ENCODE results near the gene BCL2L1. TPM values are rescaled to one million over a fixed set of nuclear protein-coding genes. Genes with fewer than 3 reads are reported as not detected.

BCL2L1 gene
- total and polyA plus RNA-seq, 5 donors from 2014 or later: 15.5 to 38.1 (median 18.5) TPM

DNA sequence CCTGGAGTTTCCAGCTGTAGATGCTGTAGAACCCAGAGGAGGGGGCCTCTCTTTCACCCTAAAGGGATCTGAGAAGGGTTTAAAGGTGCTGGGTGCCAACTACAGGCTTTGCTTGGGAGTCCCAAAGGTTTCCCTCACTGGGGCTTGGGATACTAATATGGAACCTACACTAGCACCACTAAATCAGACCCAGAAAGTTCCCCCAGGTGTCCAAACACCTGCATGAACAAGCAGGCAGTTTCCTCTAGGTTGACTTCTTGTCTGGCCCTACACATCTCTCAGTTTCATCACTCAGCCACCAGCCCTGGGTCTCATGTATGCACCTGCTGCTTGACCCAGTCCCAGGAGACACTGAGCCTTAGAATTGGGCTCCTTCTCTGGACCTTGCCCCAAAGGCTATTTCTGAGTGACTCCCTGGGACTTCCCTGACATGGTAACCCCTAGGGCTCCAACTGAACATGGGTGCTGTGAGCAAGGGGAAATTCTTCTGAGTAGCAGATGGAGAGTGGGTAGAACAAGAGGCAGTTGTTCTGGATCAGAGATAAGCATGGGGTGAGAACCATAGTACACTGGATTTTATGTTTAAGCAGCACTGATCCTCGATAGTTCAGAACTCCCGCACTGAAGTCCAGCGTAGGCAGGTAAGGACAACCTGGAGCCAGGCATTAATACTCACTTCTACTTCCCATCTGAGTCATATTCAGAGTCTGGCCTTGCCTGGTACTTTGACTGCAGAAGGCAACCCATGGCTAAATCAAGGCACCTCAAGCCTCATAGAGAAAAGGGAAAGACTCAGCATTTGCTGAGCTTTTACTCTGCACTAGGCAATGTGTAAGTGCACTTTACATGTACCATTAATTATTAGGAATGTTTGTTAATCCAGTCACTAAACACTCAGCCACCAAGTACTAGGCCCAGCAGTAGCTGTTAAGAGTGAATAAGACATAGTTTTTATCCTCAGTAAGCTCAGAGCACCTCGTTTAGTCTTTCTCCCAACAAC is 16.8 kb downstream of the BCL2L1 start:
- H3K36me3 ChIP-seq (ENCODE audit: control insufficient read depth, insufficient read depth, low read length): peaks cover 34% of the 10 kb centered on the region
- peaks cover 46% of the 10 kb centered on the region for H3K36me3 Mint-ChIP-seq
- peak overlapping the region in 1 of 4 donors; percentile 41 for H3K4me3 Mint-ChIP-seq
- H3K4me1 Mint-ChIP-seq: peaks cover 22 to 73% (median 51%) of the 10 kb centered on the region in 4 donors
- ATAC-seq (ENCODE audit: low read depth in 2 of 2) (no peak), DNase-seq (no peak)
- H3K9me3 Mint-ChIP-seq: no peaks in the 10 kb centered on the region
- no peak overlapping the region for H3K4me3 ChIP-seq (ENCODE audit: low read depth, low read length)
- peak overlapping the region; percentile 3 to 78 (median 48) for H3K27ac Mint-ChIP-seq
- H3K27me3 ChIP-seq (ENCODE audit: control insufficient read depth, insufficient read depth, low read length): no peaks in the 10 kb centered on the region
- H3K4me1 ChIP-seq (ENCODE audit: control insufficient read depth, insufficient read depth, low read length, poor library complexity, severe bottlenecking): peaks cover 32% of the 10 kb centered on the region
- no peaks in the 10 kb centered on the region for H3K27me3 Mint-ChIP-seq
- no peak overlapping the region for H3K27ac ChIP-seq (ENCODE audit: insufficient read depth, low read length, poor library complexity, severe bottlenecking)
- H3K9me3 ChIP-seq (ENCODE audit: control insufficient read depth in 2 of 2, low read length in 2 of 2): no peaks in the 10 kb centered on the region

GRCh38 chr20:31705191-31705590 is 17.5 kb downstream of the BCL2L1 start:
- no peaks in the 10 kb centered on the region for H3K27me3 ChIP-seq (ENCODE audit: control insufficient read depth, insufficient read depth, low read length)
- Mint-ChIP-seq H3K27ac (peak overlapping the region; percentile 8 to 86 (median 14)), H3K4me1 (peaks cover 28 to 72% (median 51%) of the 10 kb centered on the region in 4 donors), H3K4me3 (no peak overlapping the region), H3K9me3 (no peaks in the 10 kb centered on the region), H3K27me3 (no peaks in the 10 kb centered on the region), H3K36me3 (peaks cover 48% of the 10 kb centered on the region)
- no peak overlapping the region for H3K4me3 ChIP-seq (ENCODE audit: low read depth, low read length)
- peaks cover 31% of the 10 kb centered on the region for H3K36me3 ChIP-seq (ENCODE audit: control insufficient read depth, insufficient read depth, low read length)
- DNase-seq: no peak
- H3K9me3 ChIP-seq (ENCODE audit: control insufficient read depth in 2 of 2, low read length in 2 of 2): no peaks in the 10 kb centered on the region
- peaks cover 29% of the 10 kb centered on the region for H3K4me1 ChIP-seq (ENCODE audit: control insufficient read depth, insufficient read depth, low read length, poor library complexity, severe bottlenecking)
- no peak for ATAC-seq (ENCODE audit: low read depth in 2 of 2)
- no peak overlapping the region for H3K27ac ChIP-seq (ENCODE audit: insufficient read depth, low read length, poor library complexity, severe bottlenecking)

- Mint-ChIP-seq H3K4me3 (no peak overlapping the region), H3K4me1 (peaks cover 24 to 75% (median 53%) of the 10 kb centered on the region in 4 donors), H3K9me3 (no peaks in the 10 kb centered on the region), H3K27me3 (no peaks in the 10 kb centered on the region), H3K27ac (peak overlapping the region in 2 of 3 donors; percentile 8 to 14), H3K36me3 (peaks cover 44% of the 10 kb centered on the region)
- no peaks in the 10 kb centered on the region for H3K27me3 ChIP-seq (ENCODE audit: control insufficient read depth, insufficient read depth, low read length)
- peaks cover 33% of the 10 kb centered on the region for H3K4me1 ChIP-seq (ENCODE audit: control insufficient read depth, insufficient read depth, low read length, poor library complexity, severe bottlenecking)
- H3K4me3 ChIP-seq (ENCODE audit: low read depth, low read length): no peak overlapping the region
- no peak overlapping the region for H3K27ac ChIP-seq (ENCODE audit: insufficient read depth, low read length, poor library complexity, severe bottlenecking)
- peaks cover 31% of the 10 kb centered on the region for H3K36me3 ChIP-seq (ENCODE audit: control insufficient read depth, insufficient read depth, low read length)
- ATAC-seq (ENCODE audit: low read depth in 2 of 2) (no peak), DNase-seq (no peak)
- no peaks in the 10 kb centered on the region for H3K9me3 ChIP-seq (ENCODE audit: control insufficient read depth in 2 of 2, low read length in 2 of 2)
Observed at GRCh38 chr20:31704225-31705119, 18.2 kb downstream of the BCL2L1 start.

DNA sequence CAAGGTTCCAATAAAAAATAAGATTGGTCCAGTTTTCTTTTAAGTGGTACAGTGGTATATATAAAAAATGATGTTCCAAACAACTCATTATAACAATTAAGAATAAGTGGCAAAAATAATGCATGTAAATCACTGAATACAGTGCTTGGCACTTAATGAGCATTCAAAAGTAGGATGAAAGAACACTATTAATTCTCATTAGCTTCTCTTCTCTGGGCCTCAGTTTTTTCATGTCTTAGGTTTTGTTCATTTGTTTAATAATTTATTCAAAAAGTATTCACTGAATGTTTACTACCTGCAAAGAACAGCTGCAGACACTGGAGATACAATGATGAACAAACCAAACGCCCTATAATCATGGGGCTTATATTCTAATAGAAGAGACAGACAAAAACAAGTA is 21.1 kb downstream of the BCL2L1 start:
- ATAC-seq (ENCODE audit: low read depth in 2 of 2): no peak
- DNase-seq: no peak
- Mint-ChIP-seq H3K36me3 (peaks cover 39% of the 10 kb centered on the region), H3K9me3 (no peaks in the 10 kb centered on the region), H3K4me1 (peaks cover 24 to 67% (median 55%) of the 10 kb centered on the region in 4 donors), H3K4me3 (peak overlapping the region in 1 of 4 donors; percentile 24), H3K27ac (peak overlapping the region; percentile 66 to 90 (median 76)), H3K27me3 (no peaks in the 10 kb centered on the region)
- peaks cover 29% of the 10 kb centered on the region for H3K4me1 ChIP-seq (ENCODE audit: control insufficient read depth, insufficient read depth, low read length, poor library complexity, severe bottlenecking)
- H3K36me3 ChIP-seq (ENCODE audit: control insufficient read depth, insufficient read depth, low read length): peaks cover 15% of the 10 kb centered on the region
- no peaks in the 10 kb centered on the region for H3K27me3 ChIP-seq (ENCODE audit: control insufficient read depth, insufficient read depth, low read length)
- H3K27ac ChIP-seq (ENCODE audit: insufficient read depth, low read length, poor library complexity, severe bottlenecking): no peak overlapping the region
- H3K4me3 ChIP-seq (ENCODE audit: low read depth, low read length): no peak overlapping the region
- H3K9me3 ChIP-seq (ENCODE audit: control insufficient read depth in 2 of 2, low read length in 2 of 2): no peaks in the 10 kb centered on the region

GRCh38 chr20:31700747-31701146 is 21.9 kb downstream of the BCL2L1 start:
- H3K27me3 Mint-ChIP-seq: no peaks in the 10 kb centered on the region
- Histone ChIP-seq H3K27me3 (ENCODE audit: control insufficient read depth, insufficient read depth, low read length) (no peaks in the 10 kb centered on the region), H3K4me1 (ENCODE audit: control insufficient read depth, insufficient read depth, low read length, poor library complexity, severe bottlenecking) (peaks cover 23% of the 10 kb centered on the region), H3K4me3 (ENCODE audit: low read depth, low read length) (no peak overlapping the region), H3K9me3 (ENCODE audit: control insufficient read depth in 2 of 2, low read length in 2 of 2) (no peaks in the 10 kb centered on the region), H3K36me3 (ENCODE audit: control insufficient read depth, insufficient read depth, low read length) (peaks cover 14% of the 10 kb centered on the region), H3K27ac (ENCODE audit: insufficient read depth, low read length, poor library complexity, severe bottlenecking) (no peak overlapping the region)
- H3K9me3 Mint-ChIP-seq: no peaks in the 10 kb centered on the region
- no peak overlapping the region for H3K4me3 Mint-ChIP-seq
- H3K27ac Mint-ChIP-seq: peak overlapping the region; percentile 71 to 88 (median 86)
- ATAC-seq (ENCODE audit: low read depth in 2 of 2) (no peak), DNase-seq (no peak)
- H3K36me3 Mint-ChIP-seq: peaks cover 38% of the 10 kb centered on the region
- H3K4me1 Mint-ChIP-seq: peaks cover 24 to 64% (median 49%) of the 10 kb centered on the region in 4 donors

DNA sequence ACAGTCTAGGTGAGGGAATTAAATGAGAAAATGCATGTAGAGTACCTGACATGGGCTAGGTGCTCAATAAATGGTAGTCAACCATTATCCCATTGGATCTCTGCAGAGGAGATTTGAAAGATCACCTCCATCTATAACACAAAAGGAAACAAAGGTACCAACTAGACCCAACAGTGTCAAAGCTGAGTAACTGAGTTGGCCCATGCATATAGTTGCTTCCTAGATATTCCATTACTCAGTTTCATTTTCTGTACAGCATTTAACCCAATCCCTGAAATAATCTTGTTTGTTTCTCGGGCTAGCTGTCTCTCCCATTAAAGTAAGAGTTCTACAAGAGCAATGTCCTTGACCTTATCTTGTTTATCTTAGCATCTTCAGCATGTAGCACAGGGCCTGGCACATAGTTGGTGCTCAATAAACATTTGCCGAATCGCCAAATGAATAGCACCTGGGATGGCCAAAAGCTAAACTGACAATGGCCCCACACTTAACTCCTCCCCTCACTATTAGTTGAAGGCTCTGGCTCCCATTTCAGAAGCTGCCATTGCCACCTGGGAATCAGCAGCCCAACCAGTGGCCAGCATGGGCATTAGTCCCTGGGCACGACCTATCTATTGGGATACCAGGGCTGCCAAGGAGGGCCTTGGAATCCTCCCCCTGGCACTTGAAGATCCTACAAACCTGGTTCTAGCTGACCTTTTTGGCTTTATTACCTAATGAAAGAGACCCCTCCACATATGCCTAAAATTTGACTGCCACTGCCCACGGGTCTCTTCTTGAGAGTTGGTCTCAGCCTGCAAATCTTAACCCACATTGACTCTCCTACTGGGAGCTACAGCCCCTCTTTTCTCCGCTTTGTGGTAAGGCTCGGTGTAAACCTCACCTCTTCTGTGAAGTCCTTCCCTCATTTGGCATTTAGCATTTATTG is 22.6 kb downstream of the BCL2L1 start:
- H3K4me3 Mint-ChIP-seq: peak overlapping the region in 2 of 4 donors; percentile 13 to 35
- DNase-seq: no peak
- peaks cover 21 to 66% (median 51%) of the 10 kb centered on the region in 4 donors for H3K4me1 Mint-ChIP-seq

More for the DNA sequence above, 22.6 kb downstream of the BCL2L1 start:
- Mint-ChIP-seq H3K9me3 (no peaks in the 10 kb centered on the region), H3K27me3 (no peaks in the 10 kb centered on the region), H3K27ac (peak overlapping the region; percentile 71 to 88 (median 86)), H3K36me3 (peaks cover 37% of the 10 kb centered on the region)
- no peak for ATAC-seq (ENCODE audit: low read depth in 2 of 2)
- H3K4me3 ChIP-seq (ENCODE audit: low read depth, low read length): peak overlapping the region; percentile 62
- H3K27me3 ChIP-seq (ENCODE audit: control insufficient read depth, insufficient read depth, low read length): no peaks in the 10 kb centered on the region
- no peaks in the 10 kb centered on the region for H3K9me3 ChIP-seq (ENCODE audit: control insufficient read depth in 2 of 2, low read length in 2 of 2)
- no peak overlapping the region for H3K27ac ChIP-seq (ENCODE audit: insufficient read depth, low read length, poor library complexity, severe bottlenecking)
- peaks cover 15% of the 10 kb centered on the region for H3K36me3 ChIP-seq (ENCODE audit: control insufficient read depth, insufficient read depth, low read length)
- peaks cover 21% of the 10 kb centered on the region for H3K4me1 ChIP-seq (ENCODE audit: control insufficient read depth, insufficient read depth, low read length, poor library complexity, severe bottlenecking)
